Sigmoid colon (tissue), 7 donors: Measurements from ENCODE around the gene RUNX2. TPM values are rescaled to one million over a fixed set of nuclear protein-coding genes. Genes with fewer than 3 reads are reported as not detected.

Source experiments
- DNase-seq: peaks from one replicate; pipeline ENCODE4 v3.0.0-alpha.2; 2019
- H3K27ac ChIP-seq, 4 donors: fragments of 200-600 bp; sonication (generic); one replicate each; pipeline ENCODE4 v1.5.1; 2016 to 2019; ENCODE audit warnings: mild to moderate bottlenecking in 1 of 4
- H3K27me3 ChIP-seq, 3 donors: fragments of 200-600 bp; sonication (generic); one replicate each; pipeline ENCODE4 v1.5.1; 2019; ENCODE audit warnings: mild to moderate bottlenecking in 1 of 3
- H3K36me3 ChIP-seq, 4 donors: fragments of 200-600 bp; sonication (generic); one replicate each; pipeline ENCODE4 v1.5.1; 2016 to 2019
- H3K4me1 ChIP-seq, 4 donors: fragments of 200-600 bp; sonication (generic); one replicate each; pipeline ENCODE4 v1.5.1; 2017 to 2019
- H3K4me3 ChIP-seq, 4 donors: fragments of 200-600 bp; sonication (generic); one replicate each; pipeline ENCODE4 v1.5.1; 2017 to 2019; ENCODE audit warnings: mild to moderate bottlenecking in 2 of 4, moderate library complexity in 1 of 4
- H3K9me3 ChIP-seq, 4 donors: fragments of 200-600 bp in 3 of 4; sonication (generic) in 3 of 4; one replicate each; pipeline versions ENCODE4 v1.5.1 to v1.6.1; 2013 to 2019
- CTCF ChIP-seq, 4 experiments: fragments of 450-650 bp in 3 of 4; fragments of 200-600 bp in 1 of 4; IDR thresholded peaks; one replicate each; pipeline ENCODE4 v1.5.1; 2016 to 2019; ENCODE audit warnings: antibody characterized with exemption in 4 of 4, mild to moderate bottlenecking in 3 of 4, moderate library complexity in 2 of 4
- EP300 ChIP-seq, 4 donors: sonication (generic); formaldehyde crosslinking; IDR thresholded peaks; one replicate each; pipeline ENCODE4 v1.6.1; 2017; ENCODE audit warnings: antibody characterized with exemption in 4 of 4
- POLR2A ChIP-seq, 2 donors: fragments of 450-650 bp; IDR thresholded peaks; one replicate each; pipeline ENCODE4 v1.6.1; 2016; ENCODE audit warnings: antibody characterized with exemption in 2 of 2, mild to moderate bottlenecking in 2 of 2, moderate library complexity in 2 of 2
- POLR2AphosphoS5 ChIP-seq, 4 donors: sonication (generic); formaldehyde crosslinking; IDR thresholded peaks; one replicate each; pipeline ENCODE4 v1.6.1; 2017; ENCODE audit warnings: antibody characterized with exemption in 4 of 4
- WGBS, 2 donors: extraction: QIAGEN DNeasy Blood & Tissue Kit; methylation state at CpG; one replicate each; pipeline ENCODE4 v1.1.7; 2013; 5-methylcytosine and 5-hydroxymethylcytosine counted together
- intact Hi-C: fragments of 100-400 bp; cut with DNase I; formaldehyde crosslinking; loops from one replicate; pipeline ENCODE4 v1.15.1; 2023
- polyA plus RNA-seq, 3 donors: library from polyadenylated mRNA; stranded (reverse); fragments of 200-250 nt; gene quantifications; one replicate each; pipeline ENCODE4 v1.2.3, GENCODE V29; 2013
- total RNA-seq, 4 donors: library from RNA; depleted of rRNA; stranded (reverse); fragments of >200 nt; gene quantifications; one replicate each; pipeline ENCODE4 v1.1.0, GENCODE V29; 2016
- donor health status: healthy with polysubstance abuse.
- donor health status: Bipolar disorder and iron deficiency.
- donor health status: healthy.

Gene RUNX2
- total and polyA plus RNA-seq, 7 donors = 0.92 to 4.7 (median 2.9) TPM

GRCh38 chr6:45563041-45563440 lies 234.9 kb downstream of the RUNX2 start:
- intact Hi-C loops = no loop called here
- no peak for DNase-seq
- TF ChIP-seq POLR2A (IDR thresholded peaks at IDR 0.05) (no peak), POLR2AphosphoS5 (IDR thresholded peaks at IDR 0.05) (no peak)
- H3K27ac ChIP-seq = no peak overlapping the region
- 67 to 84% methylated on average over 7 of the region's 7 CpGs for WGBS, 2 donors
- H3K4me3 ChIP-seq = no peak overlapping the region
- no peaks in the 10 kb centered on the region for H3K9me3 ChIP-seq
- H3K4me1 ChIP-seq = peaks cover 0 to 4% (median 0%) of the 10 kb centered on the region in 4 donors
- H3K36me3 ChIP-seq = no peaks in the 10 kb centered on the region
- no peaks in the 10 kb centered on the region for H3K27me3 ChIP-seq

- Histone ChIP-seq H3K9me3 (no peaks in the 10 kb centered on the region), H3K27me3 (no peaks in the 10 kb centered on the region), H3K4me3 (no peak overlapping the region), H3K36me3 (no peaks in the 10 kb centered on the region), H3K27ac (no peak overlapping the region), H3K4me1 (peaks cover 0 to 4% (median 0%) of the 10 kb centered on the region in 4 donors)
- intact Hi-C loops = no loop called here
- whole genome bisulfite sequencing, 2 donors = 92 to 98% methylated on average over 2 of the region's 2 CpGs
- no peak for DNase-seq
- TF ChIP-seq POLR2AphosphoS5 (IDR thresholded peaks at IDR 0.05) = no peak
- TF ChIP-seq EP300 (IDR thresholded peaks at IDR 0.05) = no peak
- TF ChIP-seq CTCF (IDR thresholded peaks at IDR 0.05) = no peak
- no peak for TF ChIP-seq POLR2A (IDR thresholded peaks at IDR 0.05)
These were observed 235.7 kb downstream of the RUNX2 start for GRCh38 chr6:45563844-45564243.

- Histone ChIP-seq H3K4me1 (peaks cover 0 to 4% (median 0%) of the 10 kb centered on the region in 4 donors), H3K27ac (no peak overlapping the region), H3K27me3 (no peaks in the 10 kb centered on the region), H3K36me3 (no peaks in the 10 kb centered on the region), H3K4me3 (no peak overlapping the region), H3K9me3 (no peaks in the 10 kb centered on the region)
- 24 to 73% methylated on average over 4 of the region's 4 CpGs for WGBS, 2 donors
- intact Hi-C loops = no loop called here
- DNase-seq = no peak
- no peak for TF ChIP-seq POLR2A (IDR thresholded peaks at IDR 0.05)
- TF ChIP-seq POLR2AphosphoS5 (IDR thresholded peaks at IDR 0.05) = no peak
- no peak for TF ChIP-seq CTCF (IDR thresholded peaks at IDR 0.05)
- no peak for TF ChIP-seq EP300 (IDR thresholded peaks at IDR 0.05)
These were observed 238.8 kb downstream of the RUNX2 start for GRCh38 chr6:45566882-45567281.

GRCh38 chr6:45567879-45568278 lies 239.7 kb downstream of the RUNX2 start:
- TF ChIP-seq POLR2A (IDR thresholded peaks at IDR 0.05) (no peak), CTCF (IDR thresholded peaks at IDR 0.05) (no peak)
- Histone ChIP-seq H3K4me3 (no peak overlapping the region), H3K27ac (no peak overlapping the region), H3K27me3 (no peaks in the 10 kb centered on the region), H3K4me1 (peaks cover 0 to 3% (median 0%) of the 10 kb centered on the region in 4 donors), H3K36me3 (no peaks in the 10 kb centered on the region), H3K9me3 (no peaks in the 10 kb centered on the region)
- intact Hi-C loops = no loop called here
- DNase-seq = no peak
- 94 to 97% methylated on average over 2 of the region's 2 CpGs for WGBS, 2 donors

- no peaks in the 10 kb centered on the region for H3K27me3 ChIP-seq
- TF ChIP-seq POLR2A (IDR thresholded peaks at IDR 0.05) = no peak
- no peak for TF ChIP-seq POLR2AphosphoS5 (IDR thresholded peaks at IDR 0.05)
- TF ChIP-seq EP300 (IDR thresholded peaks at IDR 0.05) = no peak
- no peak for TF ChIP-seq CTCF (IDR thresholded peaks at IDR 0.05)
- WGBS, 2 donors = 95% methylated on average over 5 of the region's 5 CpGs
These were observed 240.5 kb downstream of the RUNX2 start for GRCh38 chr6:45568626-45569025.

More at GRCh38 chr6:45568626-45569025, 240.5 kb downstream of the RUNX2 start:
- no peaks in the 10 kb centered on the region for H3K36me3 ChIP-seq
- no peaks in the 10 kb centered on the region for H3K9me3 ChIP-seq
- no peak overlapping the region for H3K4me3 ChIP-seq
- no peak for DNase-seq
- H3K4me1 ChIP-seq = no peaks in the 10 kb centered on the region
- H3K27ac ChIP-seq = no peak overlapping the region
- intact Hi-C loops = no loop called here
